NCI-H146 treated with DMSO at 0.1 percent for 48 hours (cell line): Measurements from ENCODE around the gene OSBPL1A.
A peak's percentile ranks its signal among the peaks of the same experiment; 100 is the strongest.
"Not testable (repeated sequence)": the region's sequence is repeated elsewhere in the genome, so short reads cannot be mapped to it uniquely, and the experiment has no call there.

Experiments
- DNase-seq: peaks from one replicate; lab custom pipeline; 2025; ENCODE audit not compliant: unreplicated experiment; lab: John Stamatoyannopoulos, UW

Gene OSBPL1A

GRCh38 chr18:24189664-24190346 is 207.8 kb downstream of the OSBPL1A start:
- no peak for DNase-seq

- no peak for DNase-seq
Measured at GRCh38 chr18:24189007-24189528, 208.6 kb downstream of the OSBPL1A start.

- DNase-seq = no peak
Measured at GRCh38 chr18:24188120-24188519, 209.5 kb downstream of the OSBPL1A start.

- no peak for DNase-seq
Measured at GRCh38 chr18:24187689-24188088, 209.9 kb downstream of the OSBPL1A start.

- no peak for DNase-seq
Measured at GRCh38 chr18:24187049-24187448, 210.6 kb downstream of the OSBPL1A start.

GRCh38 chr18:24185805-24186204 is 211.8 kb downstream of the OSBPL1A start:
- no peak for DNase-seq

GRCh38 chr18:24181806-24182205 is 215.8 kb downstream of the OSBPL1A start:
- DNase-seq = no peak

GRCh38 chr18:24180048-24180447 is 217.6 kb downstream of the OSBPL1A start:
- no peak for DNase-seq

GRCh38 chr18:24177499-24178133 is 220.0 kb downstream of the OSBPL1A start:
- DNase-seq = no peak

- DNase-seq = peak; percentile 54
Measured at GRCh38 chr18:24176727-24177416, 220.8 kb downstream of the OSBPL1A start.

GRCh38 chr18:24173997-24174396 is 223.6 kb downstream of the OSBPL1A start:
- DNase-seq = no peak

- no peak for DNase-seq
Measured at GRCh38 chr18:24170360-24170759, 227.3 kb downstream of the OSBPL1A start.

- no peak for DNase-seq
Measured at GRCh38 chr18:24168496-24168895, 229.1 kb downstream of the OSBPL1A start.

- no peak for DNase-seq
Measured at GRCh38 chr18:24161304-24161703, 236.3 kb downstream of the OSBPL1A start.

GRCh38 chr18:24160086-24160485 is 237.5 kb downstream of the OSBPL1A start:
- no peak for DNase-seq

- no peak for DNase-seq
Measured at GRCh38 chr18:24157855-24158254, 239.8 kb downstream of the OSBPL1A start.

- DNase-seq = no peak
Measured at GRCh38 chr18:24153397-24153796, 244.2 kb downstream of the OSBPL1A start.

GRCh38 chr18:24149591-24149990 is 248.0 kb downstream of the OSBPL1A start:
- DNase-seq = not testable (repeated sequence)

GRCh38 chr18:24142376-24142775 is 255.2 kb downstream of the OSBPL1A start:
- DNase-seq = no peak

- no peak for DNase-seq
Measured at GRCh38 chr18:24140697-24141096, 256.9 kb downstream of the OSBPL1A start.

GRCh38 chr18:24138789-24139616 is 258.6 kb downstream of the OSBPL1A start, which contains the start of gene CABYR:
Gene CABYR (plus strand): TSS chr18:24139062. CDS start chr18:24143115, 4,053 bp downstream.
- DNase-seq = peak; percentile 89
